HL-60 (cell line): ENCODE results near the gene USP47.

Experiments
- CTCF ChIP-seq: IDR thresholded peaks from one replicate; pipeline ENCODE4 v1.5.1; 2011; ENCODE audit warnings: low read length, control low read depth, inconsistent platforms; ENCODE audit not compliant: insufficient read depth
- POLR2AphosphoS5 ChIP-seq: IDR thresholded peaks from 2 replicates; pipeline ENCODE4 v1.6.1; 2012; ENCODE audit warnings: low read depth

- TF ChIP-seq CTCF (peak; percentile 84), POLR2AphosphoS5 (no peak)
Observed at GRCh38 chr11:11966826-11967668, 125.3 kb downstream of the USP47 start.
